ENCODE data around the gene PDPN.

GRCh38 chr1:13541435-13542215, 42.0 kb upstream of the PDPN start:
- TF ChIP-seq CTCF (IDR thresholded peaks at IDR 0.05) (no peak), EP300 (IDR thresholded peaks at IDR 0.05) (no peak), POLR2A (IDR thresholded peaks at IDR 0.05) (no peak)
